ENCODE measurements around the gene ZFAND3. TPM values are rescaled to one million over a fixed set of nuclear protein-coding genes. Genes with fewer than 3 reads are reported as not detected.

Gene ZFAND3
- total RNA-seq, 2 experiments from 2014 or later: 34.4 to 37.0 TPM

DNA sequence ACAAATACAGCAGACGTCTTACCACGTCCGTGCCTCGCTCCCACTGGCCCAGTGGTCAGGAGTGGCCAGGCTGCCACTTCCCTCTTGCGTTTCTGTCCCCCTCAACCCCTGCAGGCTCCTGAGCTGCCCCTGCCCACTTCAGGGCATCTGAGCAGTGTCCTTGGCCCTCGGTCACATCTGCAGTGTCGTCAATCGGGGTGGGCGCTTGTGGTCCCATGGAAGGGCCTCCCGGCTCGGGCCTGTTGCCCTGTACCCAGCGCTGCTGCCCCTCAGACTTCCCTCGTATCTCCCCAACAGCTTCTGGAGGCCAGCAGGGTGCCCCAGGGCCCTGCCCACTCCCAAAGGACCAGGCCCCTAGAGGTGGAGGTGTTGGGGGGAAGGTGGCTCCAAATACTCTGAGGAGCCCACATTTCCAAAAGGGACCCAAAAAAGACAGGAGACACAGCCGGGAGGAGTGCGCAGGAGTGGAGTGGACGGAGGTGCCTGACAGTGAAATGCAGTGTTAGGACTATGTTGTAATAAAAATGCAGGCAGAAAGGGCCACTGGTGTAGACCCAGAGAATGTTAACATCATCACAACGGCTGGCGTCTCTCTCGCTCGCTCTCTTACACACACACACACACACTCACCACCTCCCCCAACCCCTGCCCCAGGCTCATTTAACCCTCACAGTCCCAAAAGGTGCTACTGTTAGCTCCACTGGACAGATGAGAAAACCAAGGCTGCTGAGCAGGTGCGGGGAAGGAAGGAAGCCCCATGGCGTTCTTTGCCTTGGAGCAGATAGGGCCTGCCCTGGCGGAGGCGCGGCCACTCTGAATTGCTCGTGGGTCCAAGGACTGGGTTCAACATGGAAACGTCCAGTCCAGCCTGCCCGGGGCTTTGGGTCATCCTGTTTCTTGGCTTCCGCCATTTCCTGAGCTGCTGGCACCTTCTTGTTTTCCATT lies 343.9 kb downstream of the ZFAND3 start:
- H3K4me3 Mint-ChIP-seq: no peak overlapping the region
- Histone ChIP-seq H3K27me3 (ENCODE audit: control insufficient read depth in 1 of 2, insufficient read depth in 2 of 2, low read length in 2 of 2) (no peaks in the 10 kb centered on the region), H3K4me3 (ENCODE audit: low read length) (no peak overlapping the region), H3K27ac (ENCODE audit: low read depth in 1 of 2, low read length in 2 of 2) (no peak overlapping the region), H3K9me3 (ENCODE audit: control insufficient read depth in 1 of 2, insufficient read depth in 1 of 2, low read length in 2 of 2) (peaks cover 0 to 6% of the 10 kb centered on the region in 2 experiments), H3K36me3 (ENCODE audit: insufficient read depth, low read length) (no peaks in the 10 kb centered on the region), H3K4me1 (ENCODE audit: insufficient read depth, low read length) (no peaks in the 10 kb centered on the region)
- intact Hi-C loops (cut with DNase I, micrococcal nuclease): no loop called here
- H3K27me3 Mint-ChIP-seq: no peaks in the 10 kb centered on the region
- no peaks in the 10 kb centered on the region for H3K9me3 Mint-ChIP-seq
- no peak overlapping the region for H3K27ac Mint-ChIP-seq
- no peaks in the 10 kb centered on the region for H3K4me1 Mint-ChIP-seq (ENCODE audit: low read depth)
- TF ChIP-seq, protein P1, sequence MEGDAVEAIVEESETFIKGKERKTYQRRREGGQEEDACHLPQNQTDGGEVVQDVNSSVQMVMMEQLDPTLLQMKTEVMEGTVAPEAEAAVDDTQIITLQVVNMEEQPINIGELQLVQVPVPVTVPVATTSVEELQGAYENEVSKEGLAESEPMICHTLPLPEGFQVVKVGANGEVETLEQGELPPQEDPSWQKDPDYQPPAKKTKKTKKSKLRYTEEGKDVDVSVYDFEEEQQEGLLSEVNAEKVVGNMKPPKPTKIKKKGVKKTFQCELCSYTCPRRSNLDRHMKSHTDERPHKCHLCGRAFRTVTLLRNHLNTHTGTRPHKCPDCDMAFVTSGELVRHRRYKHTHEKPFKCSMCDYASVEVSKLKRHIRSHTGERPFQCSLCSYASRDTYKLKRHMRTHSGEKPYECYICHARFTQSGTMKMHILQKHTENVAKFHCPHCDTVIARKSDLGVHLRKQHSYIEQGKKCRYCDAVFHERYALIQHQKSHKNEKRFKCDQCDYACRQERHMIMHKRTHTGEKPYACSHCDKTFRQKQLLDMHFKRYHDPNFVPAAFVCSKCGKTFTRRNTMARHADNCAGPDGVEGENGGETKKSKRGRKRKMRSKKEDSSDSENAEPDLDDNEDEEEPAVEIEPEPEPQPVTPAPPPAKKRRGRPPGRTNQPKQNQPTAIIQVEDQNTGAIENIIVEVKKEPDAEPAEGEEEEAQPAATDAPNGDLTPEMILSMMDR (IDR thresholded peaks at IDR 0.05): no peak
- peaks cover 10% of the 10 kb centered on the region for H3K36me3 Mint-ChIP-seq (ENCODE audit: low read depth)
- CTCF ChIA-PET: no interaction called here
- POLR2A ChIA-PET: interaction anchor here (0.6 kb wide), 1 partner anchor 160 kb away, joined by 3 read pairs; no protein-coding TSS in a partner anchor
- no peak for DNase-seq
- no peak for ATAC-seq (ENCODE audit: poor library complexity)

DNA sequence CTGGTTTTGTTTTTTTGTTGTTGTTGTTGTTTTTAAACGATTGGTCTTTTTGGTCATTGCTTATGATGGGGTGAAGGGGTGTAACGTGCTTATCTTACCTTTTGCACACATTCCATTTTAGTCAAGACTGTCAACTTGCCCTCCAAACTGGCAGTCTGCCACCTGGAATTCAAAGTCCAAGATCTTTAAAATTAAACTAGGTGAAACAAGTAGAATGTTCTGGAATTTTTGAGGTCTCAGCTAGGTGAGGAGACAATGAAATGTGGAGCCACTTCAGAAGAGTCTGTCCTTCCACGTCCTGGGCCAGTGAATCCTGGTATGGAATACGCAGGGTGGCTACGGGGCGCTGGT lies 344.6 kb downstream of the ZFAND3 start:
- Histone ChIP-seq H3K36me3 (ENCODE audit: insufficient read depth, low read length) (no peaks in the 10 kb centered on the region), H3K27ac (ENCODE audit: low read depth in 1 of 2, low read length in 2 of 2) (no peak overlapping the region), H3K4me1 (ENCODE audit: insufficient read depth, low read length) (no peaks in the 10 kb centered on the region), H3K9me3 (ENCODE audit: control insufficient read depth in 1 of 2, insufficient read depth in 1 of 2, low read length in 2 of 2) (peaks cover 0 to 3% of the 10 kb centered on the region in 2 experiments), H3K4me3 (ENCODE audit: low read length) (no peak overlapping the region), H3K27me3 (ENCODE audit: control insufficient read depth in 1 of 2, insufficient read depth in 2 of 2, low read length in 2 of 2) (no peaks in the 10 kb centered on the region)
- Mint-ChIP-seq H3K36me3 (ENCODE audit: low read depth) (peaks cover 3% of the 10 kb centered on the region), H3K4me3 (no peak overlapping the region), H3K27me3 (no peaks in the 10 kb centered on the region), H3K4me1 (ENCODE audit: low read depth) (no peaks in the 10 kb centered on the region), H3K27ac (no peak overlapping the region), H3K9me3 (no peaks in the 10 kb centered on the region)
- ATAC-seq (ENCODE audit: poor library complexity) (no peak), DNase-seq (no peak)
- POLR2A ChIA-PET: no interaction called here
- TF ChIP-seq, protein P1 (IDR thresholded peaks at IDR 0.05): no peak
- CTCF ChIA-PET: no interaction called here
- intact Hi-C loops (cut with DNase I, micrococcal nuclease): no loop called here

DNA sequence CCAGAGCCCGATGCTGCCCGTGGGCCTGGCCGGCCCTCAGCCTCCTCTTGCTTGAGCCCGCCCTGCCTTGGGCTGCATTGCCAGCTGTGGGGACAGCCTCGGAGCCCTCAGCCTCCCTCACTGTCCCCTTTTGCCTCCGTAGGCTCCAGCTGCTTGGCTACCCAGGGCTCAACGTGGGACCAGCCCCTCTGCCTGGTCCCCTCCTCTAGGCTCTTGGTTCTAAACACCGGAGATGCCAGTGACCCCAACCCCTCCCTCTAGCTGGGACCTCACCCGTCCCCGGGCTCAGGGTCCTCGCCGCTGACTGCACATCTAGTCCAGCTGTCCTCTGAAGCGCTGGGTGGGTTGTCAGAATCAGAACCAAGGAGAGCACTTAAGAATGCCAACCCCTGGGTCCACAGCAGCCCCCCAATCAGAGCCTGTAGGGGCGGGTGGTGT lies 345.2 kb downstream of the ZFAND3 start:
- Mint-ChIP-seq H3K9me3 (no peaks in the 10 kb centered on the region), H3K27me3 (no peaks in the 10 kb centered on the region)
- POLR2A ChIA-PET: no interaction called here

More for the DNA sequence above, 345.2 kb downstream of the ZFAND3 start:
- ATAC-seq (ENCODE audit: poor library complexity): no peak
- Histone ChIP-seq H3K27me3 (ENCODE audit: control insufficient read depth in 1 of 2, insufficient read depth in 2 of 2, low read length in 2 of 2) (no peaks in the 10 kb centered on the region), H3K4me1 (ENCODE audit: insufficient read depth, low read length) (no peaks in the 10 kb centered on the region), H3K4me3 (ENCODE audit: low read length) (no peak overlapping the region), H3K27ac (ENCODE audit: low read depth in 1 of 2, low read length in 2 of 2) (no peak overlapping the region), H3K9me3 (ENCODE audit: control insufficient read depth in 1 of 2, insufficient read depth in 1 of 2, low read length in 2 of 2) (no peaks in the 10 kb centered on the region), H3K36me3 (ENCODE audit: insufficient read depth, low read length) (no peaks in the 10 kb centered on the region)
- CTCF ChIA-PET: no interaction called here
- DNase-seq: no peak
- Mint-ChIP-seq H3K4me1 (ENCODE audit: low read depth) (no peaks in the 10 kb centered on the region), H3K27ac (no peak overlapping the region), H3K4me3 (no peak overlapping the region), H3K36me3 (ENCODE audit: low read depth) (no peaks in the 10 kb centered on the region)
- TF ChIP-seq, protein P1 (IDR thresholded peaks at IDR 0.05): no peak
- intact Hi-C loops (cut with DNase I, micrococcal nuclease): no loop called here
